ENCODE results near the gene TCF7L2.

The TCF7L2 gene

DNA sequence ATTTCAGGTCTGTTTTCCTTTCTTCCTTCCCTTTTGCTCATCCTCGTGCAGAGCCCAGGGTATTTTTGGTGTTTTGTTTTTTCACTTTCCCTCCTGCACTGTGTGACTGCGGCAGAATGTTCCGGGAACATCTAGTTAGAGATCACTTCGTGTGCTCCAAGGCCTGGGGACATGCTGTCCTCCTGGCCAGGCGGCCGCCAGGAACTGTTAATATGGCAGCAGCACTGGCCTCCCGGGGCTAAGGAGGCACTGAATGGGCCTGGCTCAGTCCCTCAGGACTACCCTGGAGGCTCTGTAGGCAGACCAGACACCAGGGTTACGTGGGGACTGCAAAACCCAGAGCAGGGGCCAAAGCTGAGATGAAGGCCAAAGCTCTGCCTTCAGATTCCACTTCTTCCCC lies 43.1 kb upstream of the TCF7L2 start:
- Histone ChIP-seq H3K9ac (ENCODE audit: low read length) (no peak overlapping the region), H3K36me3 (ENCODE audit: low read length) (no peaks in the 10 kb centered on the region), H4K20me1 (ENCODE audit: low read depth, low read length) (no peaks in the 10 kb centered on the region), H2AFZ (ENCODE audit: low read depth, low read length, severe bottlenecking) (no peak overlapping the region), H3K27me3 (ENCODE audit: low read length) (no peaks in the 10 kb centered on the region), H3F3A (ENCODE audit: insufficient read depth) (no peaks in the 10 kb centered on the region), H3K79me2 (ENCODE audit: insufficient read depth, low read length) (no peaks in the 10 kb centered on the region), H3K4me2 (ENCODE audit: low read depth, low read length, poor library complexity, severe bottlenecking) (no peak overlapping the region), H3K4me3 (ENCODE audit: insufficient read depth, low read length, poor library complexity, severe bottlenecking) (no peak overlapping the region), H3K27ac (ENCODE audit: low read depth, low read length) (no peak overlapping the region), H3K9me3 (ENCODE audit: insufficient read depth, low read length) (no peaks in the 10 kb centered on the region), H3K9me2 (replicated peaks; ENCODE audit: insufficient read depth, low read length) (no peaks in the 10 kb centered on the region)
- no peak for TF ChIP-seq EZH2phosphoT487 (conservative IDR thresholded peaks at IDR 0.05; ENCODE audit: low read length)
- TF ChIP-seq, protein P1, sequence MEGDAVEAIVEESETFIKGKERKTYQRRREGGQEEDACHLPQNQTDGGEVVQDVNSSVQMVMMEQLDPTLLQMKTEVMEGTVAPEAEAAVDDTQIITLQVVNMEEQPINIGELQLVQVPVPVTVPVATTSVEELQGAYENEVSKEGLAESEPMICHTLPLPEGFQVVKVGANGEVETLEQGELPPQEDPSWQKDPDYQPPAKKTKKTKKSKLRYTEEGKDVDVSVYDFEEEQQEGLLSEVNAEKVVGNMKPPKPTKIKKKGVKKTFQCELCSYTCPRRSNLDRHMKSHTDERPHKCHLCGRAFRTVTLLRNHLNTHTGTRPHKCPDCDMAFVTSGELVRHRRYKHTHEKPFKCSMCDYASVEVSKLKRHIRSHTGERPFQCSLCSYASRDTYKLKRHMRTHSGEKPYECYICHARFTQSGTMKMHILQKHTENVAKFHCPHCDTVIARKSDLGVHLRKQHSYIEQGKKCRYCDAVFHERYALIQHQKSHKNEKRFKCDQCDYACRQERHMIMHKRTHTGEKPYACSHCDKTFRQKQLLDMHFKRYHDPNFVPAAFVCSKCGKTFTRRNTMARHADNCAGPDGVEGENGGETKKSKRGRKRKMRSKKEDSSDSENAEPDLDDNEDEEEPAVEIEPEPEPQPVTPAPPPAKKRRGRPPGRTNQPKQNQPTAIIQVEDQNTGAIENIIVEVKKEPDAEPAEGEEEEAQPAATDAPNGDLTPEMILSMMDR (IDR thresholded peaks at IDR 0.05; ENCODE audit: insufficient read depth, low read length, poor library complexity, severe bottlenecking): no peak

DNA sequence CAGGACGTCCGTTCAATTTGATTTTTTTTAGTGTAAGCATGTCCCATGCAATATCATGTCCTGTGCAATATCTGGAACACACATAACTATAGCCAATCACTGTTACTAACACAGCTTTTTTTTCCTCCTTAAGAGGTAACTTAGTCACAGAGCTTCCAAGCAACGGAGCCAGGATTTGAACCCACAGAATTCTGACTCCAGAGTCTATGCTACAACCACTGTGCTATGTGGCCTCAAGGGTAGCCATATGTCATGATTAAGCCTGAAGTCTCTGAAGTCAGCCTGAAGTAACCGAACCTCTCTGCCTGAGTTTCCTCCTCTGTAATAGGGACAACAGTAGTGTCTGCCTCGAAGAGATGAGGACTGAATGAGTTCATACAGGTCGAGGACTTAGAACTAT lies 42.2 kb upstream of the TCF7L2 start:
- H4K20me1 ChIP-seq (ENCODE audit: low read depth, low read length): no peaks in the 10 kb centered on the region
- no peak overlapping the region for H3K4me3 ChIP-seq (ENCODE audit: insufficient read depth, low read length, poor library complexity, severe bottlenecking)
- no peaks in the 10 kb centered on the region for H3K36me3 ChIP-seq (ENCODE audit: low read length)
- no peaks in the 10 kb centered on the region for H3K79me2 ChIP-seq (ENCODE audit: insufficient read depth, low read length)
- H3K9me3 ChIP-seq (ENCODE audit: insufficient read depth, low read length): no peaks in the 10 kb centered on the region
- TF ChIP-seq EZH2phosphoT487 (conservative IDR thresholded peaks at IDR 0.05; ENCODE audit: low read length): no peak
- TF ChIP-seq, protein P1 (IDR thresholded peaks at IDR 0.05; ENCODE audit: insufficient read depth, low read length, poor library complexity, severe bottlenecking): no peak
- no peak overlapping the region for H2AFZ ChIP-seq (ENCODE audit: low read depth, low read length, severe bottlenecking)
- no peak overlapping the region for H3K4me2 ChIP-seq (ENCODE audit: low read depth, low read length, poor library complexity, severe bottlenecking)
- H3K9me2 ChIP-seq (replicated peaks; ENCODE audit: insufficient read depth, low read length): no peaks in the 10 kb centered on the region
- H3K9ac ChIP-seq (ENCODE audit: low read length): no peak overlapping the region
- H3K27ac ChIP-seq (ENCODE audit: low read depth, low read length): no peak overlapping the region
- H3K27me3 ChIP-seq (ENCODE audit: low read length): no peaks in the 10 kb centered on the region
- H3F3A ChIP-seq (ENCODE audit: insufficient read depth): no peaks in the 10 kb centered on the region

DNA sequence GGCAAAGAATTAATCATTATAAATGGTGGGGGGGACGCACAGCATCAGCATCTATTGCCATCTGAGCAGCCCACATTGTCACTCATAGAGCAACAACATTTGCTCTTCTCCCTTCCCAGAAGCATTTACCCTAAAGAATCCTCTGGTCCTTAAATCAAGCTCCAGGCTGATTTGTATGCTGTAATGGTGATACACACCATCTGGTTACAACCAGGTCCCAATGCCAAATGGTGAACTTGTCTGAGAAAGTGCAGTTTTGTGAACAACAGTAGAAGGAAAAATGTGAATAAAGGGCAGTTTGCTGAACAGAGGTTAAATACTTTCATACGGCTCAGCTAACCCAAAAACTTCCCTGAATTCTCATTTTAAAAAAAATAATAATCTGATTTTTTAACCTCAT lies 38.8 kb upstream of the TCF7L2 start:
- no peaks in the 10 kb centered on the region for H4K20me1 ChIP-seq (ENCODE audit: low read depth, low read length)
- no peak overlapping the region for H3K9ac ChIP-seq (ENCODE audit: low read length)
- no peaks in the 10 kb centered on the region for H3K9me2 ChIP-seq (replicated peaks; ENCODE audit: insufficient read depth, low read length)
- no peak overlapping the region for H2AFZ ChIP-seq (ENCODE audit: low read depth, low read length, severe bottlenecking)
- no peak overlapping the region for H3K4me3 ChIP-seq (ENCODE audit: insufficient read depth, low read length, poor library complexity, severe bottlenecking)
- no peaks in the 10 kb centered on the region for H3K9me3 ChIP-seq (ENCODE audit: insufficient read depth, low read length)
- H3K36me3 ChIP-seq (ENCODE audit: low read length): no peaks in the 10 kb centered on the region
- no peak overlapping the region for H3K4me2 ChIP-seq (ENCODE audit: low read depth, low read length, poor library complexity, severe bottlenecking)
- H3F3A ChIP-seq (ENCODE audit: insufficient read depth): no peaks in the 10 kb centered on the region
- TF ChIP-seq, protein P1 (IDR thresholded peaks at IDR 0.05; ENCODE audit: insufficient read depth, low read length, poor library complexity, severe bottlenecking): no peak
- TF ChIP-seq EZH2phosphoT487 (conservative IDR thresholded peaks at IDR 0.05; ENCODE audit: low read length): no peak
- no peak overlapping the region for H3K27ac ChIP-seq (ENCODE audit: low read depth, low read length)
- H3K79me2 ChIP-seq (ENCODE audit: insufficient read depth, low read length): no peaks in the 10 kb centered on the region
- no peaks in the 10 kb centered on the region for H3K27me3 ChIP-seq (ENCODE audit: low read length)

Measured in SU-DHL-6 (cell line).